Uterus (tissue), 2 donors: ENCODE data around the gene LRRK2.

Experiments used
- CTCF ChIP-seq, 4 experiments: fragments of 200-600 bp in 2 of 4; fragments of 450-650 bp in 2 of 4; sonication (generic) in 2 of 4; IDR thresholded peaks; one replicate each; pipeline ENCODE4 v1.5.1; 2016 to 2019; ENCODE audit warnings: antibody characterized with exemption in 4 of 4, mild to moderate bottlenecking in 2 of 4, moderate library complexity in 1 of 4
- POLR2A ChIP-seq, 2 donors: fragments of 450-650 bp; IDR thresholded peaks; one replicate each; pipeline ENCODE4 v1.6.1; 2016; ENCODE audit warnings: antibody characterized with exemption in 2 of 2, mild to moderate bottlenecking in 1 of 2, moderate library complexity in 1 of 2

- TF ChIP-seq CTCF (IDR thresholded peaks at IDR 0.05) (no peak), POLR2A (IDR thresholded peaks at IDR 0.05) (no peak)
Measured at GRCh38 chr12:40225984-40226602, 1.3 kb downstream of the LRRK2 start.
